CD4-positive, alpha-beta T cell treated with Interleukin-12 subunit alpha and Interleukin-12 subunit beta, for 1 hour (primary cell): ENCODE results near the gene FSIP1.
"Not testable (repeated sequence)": the region's sequence is repeated elsewhere in the genome, so short reads cannot be mapped to it uniquely, and the experiment has no call there.

Experiments used
- DNase-seq: peaks from one replicate; pipeline ENCODE4 v3.0.0-alpha.2; 2020

FSIP1 gene

GRCh38 chr15:39782441-39783138 lies at the start of gene FSIP1:
FSIP1 (minus strand) TSS chr15:39782841; CDS start chr15:39776524, 6,317 bp downstream.
- DNase-seq, result peak; percentile 95

- no peak for DNase-seq
Observed at GRCh38 chr15:39830166-39830565, 47.5 kb upstream of the FSIP1 start.

- no peak for DNase-seq
Observed at GRCh38 chr15:39828374-39828931, 45.8 kb upstream of the FSIP1 start.

- DNase-seq, result no peak
Observed at GRCh38 chr15:39826975-39827374, 44.3 kb upstream of the FSIP1 start.

- no peak for DNase-seq
Observed at GRCh38 chr15:39823634-39824033, 41.0 kb upstream of the FSIP1 start.

- DNase-seq, result no peak
Observed at GRCh38 chr15:39820050-39820602, 37.5 kb upstream of the FSIP1 start.

- no peak for DNase-seq
Observed at GRCh38 chr15:39819533-39819932, 36.9 kb upstream of the FSIP1 start.

GRCh38 chr15:39817892-39818291 lies 35.3 kb upstream of the FSIP1 start:
- no peak for DNase-seq

- DNase-seq, result no peak
Observed at GRCh38 chr15:39814489-39814888, 31.8 kb upstream of the FSIP1 start.

- not testable (repeated sequence) for DNase-seq
Observed at GRCh38 chr15:39812651-39813050, 30.0 kb upstream of the FSIP1 start.

GRCh38 chr15:39808909-39809308 lies 26.3 kb upstream of the FSIP1 start:
- DNase-seq, result no peak

GRCh38 chr15:39807791-39808190 lies 25.1 kb upstream of the FSIP1 start:
- no peak for DNase-seq

GRCh38 chr15:39804026-39804425 lies 21.4 kb upstream of the FSIP1 start:
- DNase-seq, result no peak

- DNase-seq, result no peak
Observed at GRCh38 chr15:39803016-39803415, 20.4 kb upstream of the FSIP1 start.

GRCh38 chr15:39801641-39802309 lies 19.1 kb upstream of the FSIP1 start:
- DNase-seq, result no peak

GRCh38 chr15:39799552-39800011 lies 16.9 kb upstream of the FSIP1 start:
- DNase-seq, result no peak

GRCh38 chr15:39798382-39798781 lies 15.7 kb upstream of the FSIP1 start:
- DNase-seq, result no peak

GRCh38 chr15:39797407-39797806 lies 14.8 kb upstream of the FSIP1 start:
- no peak for DNase-seq

GRCh38 chr15:39796601-39797000 lies 14.0 kb upstream of the FSIP1 start:
- no peak for DNase-seq

GRCh38 chr15:39795486-39795885 lies 12.8 kb upstream of the FSIP1 start:
- no peak for DNase-seq

- DNase-seq, result no peak
Observed at GRCh38 chr15:39794954-39795353, 12.3 kb upstream of the FSIP1 start.

- DNase-seq, result no peak
Observed at GRCh38 chr15:39793923-39794322, 11.3 kb upstream of the FSIP1 start.

GRCh38 chr15:39792844-39793335 lies 10.2 kb upstream of the FSIP1 start:
- DNase-seq, result no peak
